Jurkat, Clone E6-1 (cell line): ENCODE results near the gene TMEM9B. TPM values are rescaled to one million over a fixed set of nuclear protein-coding genes. Genes with fewer than 3 reads are reported as not detected.
A peak's percentile ranks its signal among the peaks of the same experiment; 100 is the strongest.
"Not testable (repeated sequence)": the region's sequence is repeated elsewhere in the genome, so short reads cannot be mapped to it uniquely, and the experiment has no call there.

Experiments
- DNase-seq: peaks from one replicate; pipeline ENCODE4 v3.0.0-alpha.2; 2011; ENCODE audit warnings: low read depth, low spot score
- H3K4me3 ChIP-seq: 2 replicates; pipeline ENCODE4 v1.5.1; 2011; ENCODE audit warnings: mild to moderate bottlenecking, low read length, control low read depth, moderate library complexity
- polyA plus RNA-seq: library from polyadenylated mRNA; unstranded; fragments of >200 nt; gene quantifications from one replicate; pipeline ENCODE4 v1.2.1, GENCODE V29; 2012; ENCODE audit warnings: missing spikeins; ENCODE audit not compliant: insufficient read length, insufficient read depth

Gene TMEM9B
- polyA plus RNA-seq, result 18.5 TPM

DNA sequence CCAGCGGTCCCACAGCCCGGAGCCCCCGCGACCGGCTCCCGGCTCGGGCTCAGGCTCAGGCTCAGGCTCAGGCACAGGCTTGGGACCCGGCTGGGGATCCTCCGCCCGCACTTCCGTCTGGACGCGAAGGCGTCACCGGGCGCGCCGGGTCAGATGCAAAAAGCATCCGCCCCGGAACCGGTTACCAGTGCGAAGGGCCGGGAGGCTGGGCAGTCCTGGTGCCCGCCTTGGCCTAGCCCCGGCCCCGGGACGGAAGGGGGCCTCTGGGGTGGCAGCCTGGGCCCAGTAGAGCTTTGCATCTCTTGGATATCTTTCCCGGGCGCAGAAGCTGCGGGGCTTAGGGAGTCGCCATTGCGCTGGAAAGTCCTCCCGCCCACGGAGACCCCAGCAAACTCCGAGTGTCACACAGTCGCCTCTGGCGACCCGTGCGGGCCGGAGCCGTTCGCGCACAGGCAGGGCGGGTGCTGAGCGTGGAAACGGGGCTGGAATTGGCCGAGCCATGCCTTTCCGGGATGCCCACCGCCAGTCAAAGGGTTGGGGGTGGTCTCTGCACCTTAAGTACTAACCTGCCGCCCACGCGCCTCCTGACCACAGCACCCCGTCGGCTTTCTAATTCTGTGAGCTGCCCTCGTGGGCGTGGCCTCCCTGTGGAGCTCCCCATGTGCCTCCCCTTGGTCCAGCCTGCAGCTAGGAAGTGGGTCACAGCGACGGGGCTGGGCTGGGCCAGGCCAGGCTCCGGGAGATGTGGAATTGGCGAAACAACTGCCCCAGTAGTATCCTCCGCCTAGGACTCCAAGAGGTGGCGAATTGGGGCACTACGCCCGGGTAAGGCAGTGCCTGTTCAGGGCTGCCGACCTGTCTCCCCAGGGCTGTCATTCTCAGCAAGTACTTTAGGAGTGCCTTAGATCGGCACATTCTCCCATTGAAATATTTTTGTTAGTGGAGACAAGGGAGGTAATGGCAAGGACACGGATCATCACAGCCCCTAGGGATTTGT lies at the start of gene TMEM9B:
Gene TMEM9B (minus strand): TSS at position 119 of the 997 bp plus-strand sequence. CDS start 129 bp downstream, outside the sequence.
- peak within 1 kb of the TSS; percentile 89 for H3K4me3 ChIP-seq
- DNase-seq, result peak; percentile 69

DNA sequence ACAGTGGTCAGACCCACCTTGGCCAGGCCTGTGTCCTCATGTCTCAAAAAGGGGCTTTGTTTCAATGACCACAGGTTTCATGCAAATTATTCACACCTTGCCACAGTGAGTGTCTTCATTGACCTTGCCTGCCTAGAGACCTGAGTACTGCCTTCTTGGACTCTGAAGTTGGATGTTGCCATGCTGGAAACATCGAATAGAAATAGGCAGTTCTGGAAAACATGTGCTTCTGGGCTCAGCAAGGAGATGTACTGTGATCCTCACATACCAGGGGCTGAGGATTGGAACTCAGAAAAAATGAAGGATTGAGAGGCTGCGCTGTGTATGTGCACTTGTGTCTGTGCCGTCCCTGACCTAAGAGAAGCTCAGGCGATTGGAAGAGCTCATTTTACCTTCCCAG lies 49.1 kb upstream of the TMEM9B start:
- H3K4me3 ChIP-seq, result no peak overlapping the region
- DNase-seq, result no peak

DNA sequence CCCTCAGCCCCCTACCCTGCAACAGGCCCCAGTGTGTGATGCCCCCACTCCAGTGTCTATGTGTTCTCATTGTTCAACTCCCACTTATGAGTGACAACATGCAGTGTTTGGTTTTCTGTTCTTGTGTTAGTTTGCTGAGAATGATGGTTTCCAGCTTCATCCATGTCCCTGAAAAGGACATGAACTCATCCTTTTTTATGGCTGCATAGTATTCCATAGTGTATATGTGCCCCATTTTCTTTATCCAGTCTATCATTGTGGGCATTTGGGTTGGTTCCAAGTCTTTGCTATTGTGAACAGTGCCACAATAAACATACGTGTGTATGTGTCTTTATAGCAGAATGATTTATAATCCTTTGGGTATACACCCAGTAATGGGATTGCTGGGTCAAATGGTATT lies 45.3 kb upstream of the TMEM9B start:
- not testable (repeated sequence) for H3K4me3 ChIP-seq

DNA sequence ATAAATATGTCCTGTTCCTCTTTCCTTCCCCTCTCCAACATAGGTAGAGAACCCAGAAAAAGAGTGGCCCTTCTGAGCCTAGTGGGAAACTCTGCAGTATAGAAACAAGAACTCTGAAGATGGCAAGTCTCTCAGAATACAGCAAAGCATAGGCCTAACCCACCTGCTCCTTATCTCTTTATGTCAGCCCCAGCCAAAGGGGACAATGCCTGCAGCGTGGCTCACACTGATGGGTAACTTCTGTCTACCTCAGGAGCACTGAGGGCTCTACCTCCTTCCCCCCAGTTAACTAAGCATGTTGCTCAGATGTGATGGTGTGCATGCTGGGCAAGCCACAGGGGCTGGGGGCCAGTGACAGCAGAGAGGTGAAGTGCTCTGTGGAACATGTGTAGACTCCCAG lies 44.4 kb upstream of the TMEM9B start:
- no peak overlapping the region for H3K4me3 ChIP-seq
- no peak for DNase-seq

More for the DNA sequence above, 45.3 kb upstream of the TMEM9B start:
- DNase-seq, result not testable (repeated sequence)

DNA sequence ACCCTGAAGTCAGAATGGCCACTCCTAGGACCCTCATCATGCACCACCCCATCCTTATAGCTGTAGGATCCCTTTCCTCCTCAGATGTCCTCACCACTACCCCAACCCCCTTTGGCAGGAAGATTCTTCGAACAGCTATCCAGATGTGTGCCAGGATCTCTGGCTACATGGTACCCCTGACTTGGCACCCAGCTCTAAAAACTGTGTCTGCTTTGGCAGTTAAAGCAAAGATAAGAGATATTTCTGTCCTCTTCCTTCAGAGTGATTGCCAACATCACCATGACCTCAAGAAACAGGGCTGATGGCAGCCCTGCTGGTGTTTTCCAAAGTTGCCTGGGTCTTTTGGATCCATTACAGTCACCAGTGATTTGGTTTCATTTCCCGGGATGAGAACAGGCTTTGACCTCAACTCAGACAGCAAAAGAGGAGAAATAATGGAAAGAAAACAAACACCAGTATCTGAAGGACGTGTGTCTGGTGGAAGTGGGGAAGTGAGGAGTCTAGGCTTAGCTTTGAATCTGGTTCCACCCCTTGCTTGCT lies 43.8 kb upstream of the TMEM9B start:
- no peak for DNase-seq
- H3K4me3 ChIP-seq, result no peak overlapping the region

DNA sequence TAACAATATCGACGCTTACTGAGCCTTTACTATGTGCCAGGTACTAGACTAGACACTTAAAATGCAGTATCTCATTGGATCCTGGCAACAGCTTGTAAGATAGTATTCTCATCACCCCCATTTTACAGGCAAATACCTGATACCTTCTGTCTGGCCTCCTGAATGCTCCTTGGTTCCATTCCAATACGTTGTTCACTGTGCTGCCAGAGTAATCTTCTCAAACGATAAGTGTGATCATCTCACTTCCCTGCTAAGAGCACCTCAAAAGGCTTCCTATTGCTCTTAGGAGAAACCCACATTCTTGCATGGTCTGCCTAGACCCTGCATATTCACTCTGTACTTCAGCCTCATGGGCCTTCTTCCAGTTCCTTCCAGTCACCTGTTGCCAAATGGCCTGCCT lies 40.8 kb upstream of the TMEM9B start:
- no peak overlapping the region for H3K4me3 ChIP-seq
- no peak for DNase-seq

DNA sequence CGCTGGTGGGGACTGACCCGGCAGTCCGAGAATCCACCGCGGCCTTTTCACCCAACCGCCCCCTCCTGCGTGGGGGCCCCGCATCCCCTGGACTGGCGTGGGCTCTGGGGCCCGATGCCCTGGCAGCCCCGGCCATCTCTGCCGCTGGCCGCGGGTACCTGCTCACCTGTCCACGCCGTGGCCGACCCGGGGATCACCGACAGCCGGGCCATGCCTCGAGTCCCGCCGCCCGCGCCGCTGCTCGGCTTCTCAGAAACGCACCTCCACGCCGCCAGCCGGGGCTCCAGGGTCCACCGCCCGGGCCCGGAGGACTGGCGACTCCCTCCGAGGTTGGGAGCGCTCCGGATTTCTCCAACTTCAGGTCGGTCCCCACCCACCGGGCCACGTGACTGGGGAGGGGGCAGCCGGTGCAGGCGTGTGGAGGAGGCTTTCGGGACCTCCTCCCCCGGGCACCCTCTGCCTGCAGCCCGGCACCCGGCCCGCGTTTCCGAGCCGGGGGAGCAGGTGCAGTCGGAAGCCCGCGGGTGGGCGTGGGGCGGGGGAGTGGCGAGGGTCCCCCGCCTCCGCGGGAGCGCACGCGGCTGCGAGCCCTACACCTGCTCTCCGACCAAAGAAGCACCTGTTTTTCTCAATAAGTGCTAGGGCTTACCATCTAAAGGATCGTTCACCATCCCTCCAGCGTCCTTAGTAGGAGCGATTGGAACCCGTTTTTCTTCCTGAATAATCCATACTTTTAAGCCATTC lies 40.1 kb upstream of the TMEM9B start:
- no peak overlapping the region for H3K4me3 ChIP-seq
- DNase-seq, result no peak

DNA sequence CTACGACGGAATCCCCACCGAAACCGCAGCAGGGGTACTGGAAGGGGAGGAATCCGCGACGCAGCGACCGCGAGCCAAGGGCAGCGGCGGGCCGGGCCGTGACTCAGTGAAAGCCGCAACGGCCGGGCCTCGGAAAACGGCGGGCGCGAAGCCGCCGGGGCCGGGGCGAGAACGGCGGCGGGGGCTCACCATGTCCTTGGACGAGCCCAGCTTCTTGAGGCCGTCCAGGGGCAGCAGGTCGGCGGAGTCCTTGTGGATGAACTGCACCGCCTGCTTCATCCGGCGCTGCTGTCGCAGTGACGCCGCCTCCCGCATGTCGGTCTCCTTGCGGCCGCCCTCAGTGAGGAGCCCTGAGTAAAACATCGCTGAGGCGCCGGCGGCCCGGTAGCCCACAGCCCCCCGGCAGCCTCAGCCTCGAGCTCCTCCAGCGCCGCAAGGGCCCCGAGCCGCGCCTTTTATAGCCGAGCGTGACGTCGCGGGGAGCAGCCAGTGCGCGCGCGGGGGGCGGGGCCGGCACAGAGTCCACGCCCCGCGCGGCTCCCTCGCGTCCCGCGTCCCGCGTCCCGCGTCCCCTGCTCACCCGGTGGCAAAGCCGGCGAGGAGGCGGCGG lies 39.4 kb upstream of the TMEM9B start, which contains the start of gene NRIP3:
Gene NRIP3 (minus strand): TSS at position 429 of the 610 bp plus-strand sequence. CDS start 66 bp downstream, at position 363.
- peak; percentile 24 for DNase-seq

DNA sequence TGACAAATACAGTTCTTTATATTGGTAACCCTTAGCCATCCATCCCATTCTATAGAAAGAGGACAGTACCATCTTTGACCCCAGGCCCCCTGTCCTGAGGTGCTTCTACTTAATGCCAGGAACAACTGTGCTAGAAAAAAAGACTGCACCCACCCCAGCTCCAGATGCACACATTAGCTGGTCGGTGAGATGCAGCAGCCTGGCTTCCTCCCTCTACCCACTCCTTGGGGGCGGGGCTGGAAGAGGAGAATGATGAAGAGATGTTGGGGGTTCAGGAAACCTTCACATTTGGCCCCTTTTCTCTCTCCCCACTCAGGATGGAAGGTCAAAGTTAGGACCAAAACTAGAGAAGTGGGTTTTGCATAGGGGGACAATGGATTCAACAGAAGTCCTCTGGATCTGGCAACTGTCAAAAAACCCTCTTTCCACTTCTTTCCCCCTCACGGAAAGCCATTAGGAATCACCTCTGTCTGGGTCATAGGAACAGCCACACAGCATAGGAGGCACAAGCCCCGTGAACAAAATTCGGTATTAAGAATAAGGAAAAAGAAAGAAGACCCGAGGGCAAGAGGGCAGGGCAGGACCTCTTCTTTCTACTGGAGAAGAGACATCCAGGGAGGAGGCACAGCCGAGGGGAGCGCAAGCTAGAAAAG lies 38.8 kb upstream of the TMEM9B start:
- H3K4me3 ChIP-seq, result peak overlapping the region; percentile 46
- DNase-seq, result no peak

More for the DNA sequence above, 39.4 kb upstream of the TMEM9B start, which contains the start of gene NRIP3:
- H3K4me3 ChIP-seq, result peak within 1 kb of the TSS; percentile 46

DNA sequence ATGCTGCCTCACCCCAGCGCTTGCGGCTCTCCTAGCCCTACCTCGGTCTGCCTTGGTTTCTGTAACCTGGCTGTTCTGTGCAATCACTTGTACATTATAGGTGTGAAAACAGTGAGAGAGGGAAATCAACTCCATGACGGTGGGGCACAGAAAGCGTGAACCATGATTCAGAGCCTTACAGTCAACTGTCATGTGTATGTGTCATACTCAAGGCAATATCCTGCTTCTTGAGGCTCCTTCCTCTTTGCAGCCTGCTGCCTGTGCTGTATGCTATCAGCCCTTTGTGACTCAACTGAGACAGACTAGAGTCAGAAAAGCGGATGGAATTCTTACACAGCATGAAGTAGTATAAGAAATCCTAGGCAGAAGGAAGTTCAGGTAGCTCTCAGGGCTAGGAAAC lies 37.5 kb upstream of the TMEM9B start:
- no peak overlapping the region for H3K4me3 ChIP-seq

DNA sequence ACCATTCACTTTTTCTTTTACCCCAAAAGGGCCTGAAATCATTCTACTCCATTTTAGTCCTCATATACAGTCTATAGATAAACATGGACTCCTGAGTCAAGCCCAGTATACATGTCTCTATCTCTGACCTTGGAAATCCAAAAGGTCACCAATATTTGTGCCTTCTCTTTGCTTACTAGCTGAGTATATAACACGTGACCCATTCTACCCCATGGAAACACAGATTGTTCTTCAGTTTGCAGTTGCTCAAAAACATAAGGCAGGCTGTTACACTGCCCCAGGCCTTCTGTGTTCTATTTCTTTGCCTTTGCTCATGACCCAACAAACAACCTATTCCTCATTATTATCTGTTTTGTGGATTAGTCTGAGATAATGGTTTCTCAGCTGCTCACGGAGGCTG lies 33.8 kb upstream of the TMEM9B start:
- no peak overlapping the region for H3K4me3 ChIP-seq
- DNase-seq, result no peak

More for the DNA sequence above, 37.5 kb upstream of the TMEM9B start:
- no peak for DNase-seq

DNA sequence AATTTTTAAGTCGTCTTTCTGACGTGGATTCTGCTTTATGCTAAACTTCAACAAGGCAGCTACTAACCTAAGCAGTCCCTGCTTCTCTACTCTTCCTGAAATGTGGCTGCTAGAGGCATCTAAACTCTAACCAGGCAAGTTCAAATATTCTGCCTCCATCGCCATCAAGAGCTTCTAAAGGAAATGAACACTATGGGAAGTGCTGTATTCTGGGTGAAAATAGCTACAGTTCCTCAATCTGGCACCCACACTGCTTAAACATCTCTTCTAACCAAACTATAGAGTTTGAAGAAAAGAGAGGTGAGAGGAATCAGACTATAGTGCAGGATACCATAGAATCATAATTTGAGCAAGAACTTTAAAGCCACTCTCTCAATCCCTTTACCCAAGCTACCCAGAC lies 33.2 kb upstream of the TMEM9B start:
- no peak overlapping the region for H3K4me3 ChIP-seq
- DNase-seq, result no peak

DNA sequence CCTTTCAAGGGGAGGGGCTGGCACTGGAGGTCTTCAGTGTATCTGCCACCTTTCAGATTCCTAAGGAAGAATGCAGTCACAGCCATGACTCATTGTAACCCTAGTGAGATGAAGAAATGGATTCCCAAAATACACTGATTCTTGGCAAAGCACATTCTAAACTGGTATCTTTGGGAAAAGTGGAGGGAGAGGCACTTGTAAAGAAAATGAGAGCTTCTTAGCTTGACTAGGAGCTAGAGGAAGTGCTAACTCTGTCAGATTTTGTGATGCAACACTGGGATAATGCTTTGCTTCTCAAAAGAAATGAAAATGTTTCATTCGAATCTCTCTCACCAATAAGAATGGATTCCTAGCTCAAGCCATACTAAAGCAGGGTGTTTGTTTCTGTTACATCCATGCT lies 25.2 kb upstream of the TMEM9B start:
- H3K4me3 ChIP-seq, result no peak overlapping the region
- DNase-seq, result no peak

DNA sequence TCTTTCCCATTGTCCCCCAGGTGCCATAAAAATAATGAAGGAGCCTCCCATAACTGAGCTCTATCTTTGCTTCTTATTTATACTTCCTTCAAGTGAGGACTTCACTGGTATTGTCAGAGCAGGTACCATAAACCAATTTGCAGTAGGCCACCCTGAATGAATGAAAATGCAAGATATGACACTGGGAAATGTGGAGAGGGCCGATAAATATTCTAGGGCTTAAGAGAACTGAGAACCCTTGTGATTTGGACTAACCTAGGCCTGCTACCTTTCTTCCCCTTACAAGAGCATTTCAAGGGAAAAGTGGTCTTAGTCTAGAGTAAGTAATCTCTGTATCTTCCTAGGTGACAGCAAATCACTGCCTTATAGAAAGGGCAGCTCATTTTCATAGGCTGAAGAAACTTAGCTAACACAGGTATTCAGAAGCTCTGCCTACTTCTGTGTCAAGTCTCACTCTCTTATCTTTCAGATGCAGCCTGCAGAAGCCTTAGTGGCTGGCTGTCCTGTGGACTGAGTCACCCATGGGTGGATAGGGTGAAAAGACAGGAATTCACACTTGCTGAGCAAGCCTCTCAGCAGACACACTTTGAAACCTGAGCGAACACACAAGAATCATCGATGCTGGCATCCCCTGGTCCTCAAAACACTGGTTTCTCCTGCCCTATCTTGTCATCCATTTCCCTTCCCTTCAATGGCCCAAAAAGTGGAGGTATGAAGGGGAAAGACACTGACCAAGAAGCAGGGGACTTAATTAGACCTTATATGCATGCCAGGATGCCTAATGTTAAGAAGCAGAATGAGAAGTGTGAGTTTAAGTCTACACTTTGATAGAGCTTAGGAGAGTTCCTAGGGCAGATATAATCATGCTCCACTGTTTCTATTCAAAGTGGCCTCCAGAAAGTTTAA lies 24.3 kb upstream of the TMEM9B start:
- DNase-seq, result no peak
- no peak overlapping the region for H3K4me3 ChIP-seq

DNA sequence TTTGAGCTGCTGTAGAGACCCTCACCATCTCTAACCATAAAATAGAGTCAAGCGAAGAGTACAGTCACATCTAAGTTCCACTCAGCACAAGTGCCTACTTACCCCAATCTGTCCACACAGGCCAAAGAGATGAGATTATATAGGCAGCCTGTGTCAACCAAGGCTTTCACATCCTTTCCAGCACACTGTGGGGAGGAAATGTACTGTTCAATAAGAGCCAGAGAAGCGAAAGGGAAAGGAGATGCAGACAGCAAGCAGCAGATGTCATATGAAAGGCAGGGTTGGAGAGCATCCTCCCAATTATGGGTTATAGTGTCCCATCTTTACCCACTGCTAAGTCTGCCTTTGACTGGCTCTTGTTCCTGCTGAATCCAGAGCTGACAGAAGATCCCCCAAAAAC lies 23.2 kb upstream of the TMEM9B start:
- DNase-seq, result no peak
- H3K4me3 ChIP-seq, result no peak overlapping the region

DNA sequence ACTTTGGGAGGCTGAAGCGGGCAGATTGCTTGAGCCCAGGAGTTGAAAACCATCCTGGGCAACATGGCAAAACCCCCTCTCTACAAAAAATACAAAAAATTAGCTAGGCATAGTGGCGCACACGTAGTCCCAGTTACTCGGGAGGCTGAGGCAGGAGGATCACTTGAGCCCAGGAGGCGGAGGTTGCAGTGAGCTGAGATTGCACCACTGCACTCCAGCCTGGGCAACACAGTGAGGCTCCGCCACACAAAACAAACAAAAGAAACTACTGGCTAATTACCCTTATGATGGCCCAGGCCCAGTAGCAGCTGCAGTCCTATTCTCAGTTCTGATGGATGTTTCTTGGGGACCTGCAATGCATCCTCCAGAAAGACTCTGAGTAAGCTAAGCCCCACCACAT lies 22.5 kb upstream of the TMEM9B start:
- H3K4me3 ChIP-seq, DNase-seq: not testable (repeated sequence)

DNA sequence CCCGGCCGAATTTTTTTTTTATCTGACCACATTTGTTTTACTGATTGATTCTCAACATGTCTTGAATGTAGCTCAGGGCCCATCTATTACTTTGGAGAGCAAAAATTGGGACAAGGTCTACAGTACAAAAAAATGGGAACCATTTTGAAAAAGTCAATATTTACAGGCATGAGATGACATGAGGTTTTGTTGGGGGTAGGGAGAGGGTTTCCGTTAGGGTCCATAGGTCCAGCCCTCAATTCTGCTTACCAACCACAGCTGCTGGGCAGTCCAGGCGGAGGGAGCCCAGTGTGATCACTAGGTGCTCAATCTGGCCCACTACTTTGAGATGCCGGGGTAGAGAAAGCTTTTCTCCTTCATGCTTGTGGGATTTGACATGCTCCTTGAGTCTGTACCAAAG lies 21.2 kb upstream of the TMEM9B start:
- no peak overlapping the region for H3K4me3 ChIP-seq
- DNase-seq, result no peak

DNA sequence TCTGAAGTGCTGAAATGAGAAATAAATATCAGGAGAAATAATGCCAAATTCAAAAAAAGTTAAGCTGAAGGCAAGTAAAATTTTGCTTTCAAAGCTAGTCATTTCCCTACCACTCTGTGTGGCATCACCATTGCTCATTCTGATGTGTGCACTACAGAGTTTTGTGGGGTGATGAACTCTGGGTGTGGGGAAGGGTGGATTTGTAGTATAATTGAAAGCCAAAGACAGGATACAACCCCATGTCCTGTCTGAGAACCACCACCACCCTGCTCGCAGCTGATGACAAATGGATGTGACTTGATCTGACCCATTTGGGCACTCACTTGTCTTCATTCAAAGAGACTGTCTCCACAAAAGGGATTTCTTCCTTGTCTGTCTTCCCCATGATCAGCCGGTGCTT lies 19.3 kb upstream of the TMEM9B start:
- H3K4me3 ChIP-seq, result no peak overlapping the region
- DNase-seq, result no peak
